GM19328 (cell line): Measurements from ENCODE around the gene RGS10.

ENCODE experiments used
- ATAC-seq: cut with Tn5 transposase; IDR thresholded peaks from one replicate; pipeline ENCODE4 v1.9.1; 2021; ENCODE audit warnings: mild to moderate bottlenecking, moderate library complexity; ENCODE audit not compliant: unreplicated experiment

The RGS10 gene

DNA sequence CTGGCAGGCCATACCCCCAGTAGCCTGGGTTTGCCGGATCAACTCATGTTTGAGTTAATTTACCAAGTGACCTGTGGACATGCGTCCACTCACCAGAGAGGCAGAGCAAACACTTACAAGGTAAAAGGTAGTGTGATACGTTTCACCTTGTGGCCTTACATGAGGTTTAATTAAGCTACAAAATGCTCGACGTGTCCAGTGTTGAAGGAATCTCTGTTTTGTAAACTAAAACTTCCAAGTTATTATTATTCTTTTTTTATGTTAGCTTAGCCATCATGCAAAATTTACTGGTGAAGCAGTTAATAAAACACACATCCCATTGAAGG is 42.9 kb downstream of the RGS10 start:
- no peak for ATAC-seq

DNA sequence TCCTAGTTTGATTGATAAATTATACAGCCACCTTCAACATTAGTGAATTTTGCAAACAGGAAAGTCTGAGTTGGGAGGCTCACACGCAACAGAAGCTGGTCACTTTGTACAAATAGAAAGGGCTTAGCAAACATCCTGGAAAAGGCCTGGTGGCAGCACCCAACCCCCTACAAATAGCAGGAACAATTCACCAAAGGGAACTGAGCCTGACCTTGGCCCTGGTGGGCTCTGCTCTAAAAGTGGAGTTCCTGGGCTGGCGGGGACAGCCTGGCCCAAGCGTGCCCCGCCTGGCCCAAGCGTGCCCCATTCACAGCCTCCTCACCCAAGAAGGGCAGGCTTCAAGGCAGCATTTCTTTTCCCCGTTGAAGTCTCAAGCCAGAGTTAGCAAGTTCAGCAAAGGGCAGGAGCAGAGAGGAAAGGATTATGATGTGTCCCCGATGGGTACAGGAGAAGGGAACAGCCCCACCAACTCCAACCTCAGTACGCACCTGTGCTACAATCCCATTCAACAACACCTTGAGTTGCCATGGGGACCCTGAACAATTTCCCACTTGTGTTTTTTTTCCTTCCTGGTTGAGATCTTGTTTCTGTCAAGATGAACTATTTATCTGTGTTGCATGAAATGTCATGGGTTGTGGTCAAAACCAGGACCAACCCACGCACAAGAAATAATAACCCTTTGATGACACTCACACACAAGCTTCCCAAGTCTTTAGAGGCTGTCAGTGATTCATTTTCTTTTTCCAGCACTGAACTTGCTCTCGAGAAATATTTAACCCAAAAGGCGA is 43.4 kb downstream of the RGS10 start:
- no peak for ATAC-seq

DNA sequence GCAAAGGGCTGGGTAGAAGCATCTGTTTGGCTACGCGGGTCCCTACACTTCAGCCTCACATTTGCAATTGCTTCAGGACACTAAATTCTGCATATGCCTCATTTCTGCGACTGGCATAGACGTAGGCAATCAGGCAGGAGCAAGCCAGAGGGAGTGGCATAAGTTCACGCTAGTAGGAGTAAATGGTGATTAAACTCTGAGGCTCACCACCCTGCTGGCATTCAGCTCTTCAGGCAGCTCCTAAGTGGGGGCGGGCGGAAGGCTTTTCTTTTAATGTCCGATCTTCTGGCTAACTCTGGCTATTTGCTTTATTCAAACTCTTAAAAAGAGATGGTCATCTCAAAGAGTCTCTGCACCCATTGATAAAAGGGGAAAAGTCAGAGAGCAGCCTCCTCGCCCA is 45.3 kb downstream of the RGS10 start:
- no peak for ATAC-seq

DNA sequence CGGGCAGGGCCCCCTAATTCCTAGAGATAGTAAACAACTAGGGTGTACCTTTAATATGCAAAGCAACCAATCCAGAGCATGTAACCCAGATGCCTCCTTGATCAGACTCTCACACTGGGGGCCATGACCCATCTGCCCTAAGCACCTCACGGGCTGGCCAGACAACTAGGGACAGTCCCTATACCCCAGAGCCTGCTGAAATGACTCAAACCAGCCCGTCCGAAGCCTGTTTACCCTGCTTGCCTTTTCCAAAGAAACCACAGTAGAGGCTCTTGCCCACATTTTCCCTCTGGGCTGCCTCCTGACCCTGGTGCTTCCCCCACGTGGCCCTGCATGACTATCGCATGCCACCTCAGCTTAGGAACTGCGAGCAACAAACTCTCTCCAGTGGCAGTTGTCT is 46.2 kb downstream of the RGS10 start:
- ATAC-seq: peak; percentile 77

DNA sequence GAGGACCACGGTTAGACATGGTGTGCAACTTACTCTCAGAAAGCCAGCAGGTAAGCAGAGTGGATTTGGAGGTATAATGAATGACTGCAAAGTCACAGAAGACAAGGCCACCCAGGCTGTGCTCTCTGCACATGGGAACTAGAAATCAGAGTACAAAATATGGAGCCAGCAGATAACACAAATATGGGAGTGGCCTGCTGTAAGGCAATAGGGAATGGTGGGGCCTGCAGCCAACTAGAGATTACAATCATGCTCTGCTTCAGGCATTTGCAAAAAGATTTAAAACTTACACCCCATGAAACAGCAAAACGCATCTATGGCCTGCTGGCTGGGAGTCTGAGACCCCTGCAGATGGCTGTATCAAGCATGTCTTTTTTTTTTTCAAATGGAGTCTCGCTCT is 47.0 kb downstream of the RGS10 start:
- no peak for ATAC-seq

DNA sequence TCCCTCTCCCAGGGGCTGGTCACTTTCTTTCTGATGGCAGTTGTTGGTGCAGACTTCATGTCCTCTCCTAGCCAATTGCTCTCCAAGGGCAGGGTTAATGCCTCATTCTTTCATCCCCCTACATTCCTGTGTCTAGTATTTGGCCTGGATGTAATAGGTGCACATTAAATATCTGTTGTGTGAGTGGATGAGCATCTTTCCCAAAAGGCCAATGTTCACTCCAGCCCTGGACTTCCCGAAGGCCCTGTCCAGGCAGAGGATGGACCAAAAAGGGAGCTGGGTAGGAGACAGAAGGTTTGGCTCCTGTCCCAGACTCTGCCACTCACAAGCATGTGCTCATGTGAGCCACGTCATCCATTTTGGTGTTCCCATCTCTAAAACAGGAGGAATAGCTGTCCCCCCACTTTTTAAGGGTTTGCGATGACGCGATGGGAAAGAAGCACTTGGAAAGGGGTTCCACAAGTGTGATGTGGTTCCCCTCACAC is 47.5 kb downstream of the RGS10 start:
- no peak for ATAC-seq

DNA sequence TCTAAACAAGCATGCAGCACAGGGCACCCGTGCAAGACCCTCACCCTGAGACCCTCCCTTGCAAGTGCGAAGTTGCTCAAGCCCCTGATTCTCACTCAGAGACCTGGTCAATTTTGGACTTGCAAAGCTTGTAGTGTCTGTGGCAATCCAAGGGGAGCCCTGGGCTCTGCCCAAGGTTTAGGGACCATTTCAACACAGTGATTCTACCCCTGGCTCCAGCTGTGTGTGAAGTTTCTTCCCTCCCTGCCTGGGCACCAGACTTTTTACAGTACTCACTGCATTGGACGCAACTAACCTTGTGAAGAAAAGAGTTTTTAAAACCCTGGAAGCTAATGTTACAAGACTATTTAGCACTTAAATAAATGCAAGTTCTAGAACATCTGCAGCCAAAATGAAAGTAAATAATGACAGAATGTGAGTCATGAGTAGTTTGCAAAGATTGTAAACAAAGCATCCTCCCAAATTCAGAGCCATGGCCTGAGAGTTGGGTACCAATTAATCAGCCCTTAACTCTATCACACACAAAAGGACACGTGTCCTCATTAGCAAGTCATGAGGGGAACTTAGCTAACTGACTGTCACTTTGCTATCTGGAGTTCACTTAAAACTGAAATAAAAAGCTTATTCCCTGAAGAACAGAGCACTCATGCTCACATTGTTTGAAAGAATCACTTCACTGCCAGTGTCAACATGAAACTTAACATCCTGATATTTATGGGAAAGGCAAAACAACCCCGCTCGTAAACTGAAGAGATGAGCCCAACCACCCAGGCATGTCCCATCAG is 48.1 kb downstream of the RGS10 start:
- no peak for ATAC-seq

DNA sequence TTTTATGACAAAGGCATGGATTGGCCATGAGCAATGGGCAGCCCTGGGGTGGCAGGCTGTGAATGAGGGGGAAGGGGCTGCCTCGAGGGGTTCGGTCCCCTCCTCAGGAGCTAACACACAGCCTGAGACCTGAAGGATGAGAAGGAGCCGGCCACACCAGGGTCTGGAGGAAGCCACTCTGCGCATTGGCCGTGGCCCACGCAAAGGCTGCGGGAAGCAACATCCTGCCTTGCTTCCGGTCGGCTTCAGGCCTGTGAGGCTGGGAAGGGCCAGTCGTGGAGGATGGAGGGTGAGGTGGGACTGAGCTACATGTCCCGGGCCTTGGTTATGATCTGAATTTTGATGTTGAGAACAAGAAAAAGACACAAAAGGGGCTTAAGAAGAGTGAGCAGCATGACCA is 49.4 kb downstream of the RGS10 start:
- no peak for ATAC-seq

DNA sequence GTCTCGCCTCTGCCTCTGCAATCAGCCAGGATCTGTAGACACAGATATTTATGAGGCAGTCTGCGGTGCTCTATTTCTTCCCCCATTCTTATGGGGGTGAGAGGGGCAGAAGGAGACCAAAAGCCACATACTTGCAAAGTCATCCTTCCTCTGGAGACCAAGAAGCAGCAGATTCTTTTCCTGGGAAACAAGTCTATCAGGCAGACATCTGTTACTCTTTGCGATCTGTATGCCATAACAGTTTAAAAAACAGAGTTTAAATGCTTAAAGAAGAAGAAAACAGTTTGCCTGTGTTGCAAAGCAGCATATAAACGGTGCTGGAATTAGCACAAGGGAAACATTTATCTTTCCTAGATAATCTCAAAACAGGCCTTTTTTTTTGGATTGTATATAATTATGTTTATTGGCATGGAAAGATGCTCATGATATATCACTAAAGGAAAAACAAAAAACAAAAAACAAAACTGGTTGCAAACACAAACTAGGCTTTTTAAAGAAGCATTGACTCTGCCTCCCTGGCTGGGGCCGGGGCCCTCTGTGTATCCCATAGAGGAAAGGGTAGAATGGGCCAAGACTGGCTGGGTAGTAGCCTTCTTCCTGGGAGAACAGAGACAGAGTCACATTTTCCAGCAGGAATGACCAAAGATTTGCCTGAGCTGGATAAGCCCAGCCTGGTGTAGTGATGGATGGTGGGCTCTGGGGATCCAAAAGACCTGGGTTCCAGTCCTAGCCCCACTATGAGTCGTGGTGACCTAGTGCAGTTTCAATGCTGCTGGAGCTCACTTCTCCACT is 50.4 kb downstream of the RGS10 start:
- ATAC-seq: no peak

DNA sequence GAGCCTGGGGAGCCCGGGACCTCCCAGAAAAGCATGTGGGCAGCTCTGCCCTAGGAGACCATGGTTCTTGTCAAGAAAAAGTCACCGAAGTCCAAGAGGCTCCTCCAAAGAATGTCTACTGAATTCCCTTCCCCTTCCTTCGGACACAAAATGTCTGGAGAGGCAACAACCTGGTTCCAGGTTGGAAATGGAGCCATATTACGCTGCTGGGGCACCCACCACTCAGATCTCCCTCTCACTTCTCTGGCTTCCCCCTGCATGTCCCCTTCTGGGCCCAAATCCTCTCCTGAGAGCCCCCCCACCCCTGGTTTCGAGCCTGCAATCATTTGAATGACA is 52.6 kb downstream of the RGS10 start:
- ATAC-seq: no peak

DNA sequence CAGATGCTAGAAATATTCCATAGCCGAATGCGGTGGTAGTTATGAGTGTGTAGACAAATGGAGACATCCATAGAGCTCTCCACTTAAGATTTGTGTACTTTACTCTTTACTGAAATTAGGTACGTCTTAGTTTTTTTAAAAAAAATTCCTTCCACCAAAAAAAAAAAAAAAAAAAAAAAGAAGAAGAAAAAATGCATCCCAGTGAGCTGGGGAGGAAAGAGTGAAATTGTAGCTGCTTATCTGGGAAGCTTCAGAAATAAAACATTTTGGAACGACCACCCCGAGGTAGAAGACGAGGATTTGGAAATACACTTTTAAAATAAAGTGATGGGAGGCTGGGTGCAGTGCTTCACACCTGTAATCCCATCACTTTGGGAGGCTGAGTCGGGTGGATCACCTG is 53.8 kb downstream of the RGS10 start:
- no peak for ATAC-seq

DNA sequence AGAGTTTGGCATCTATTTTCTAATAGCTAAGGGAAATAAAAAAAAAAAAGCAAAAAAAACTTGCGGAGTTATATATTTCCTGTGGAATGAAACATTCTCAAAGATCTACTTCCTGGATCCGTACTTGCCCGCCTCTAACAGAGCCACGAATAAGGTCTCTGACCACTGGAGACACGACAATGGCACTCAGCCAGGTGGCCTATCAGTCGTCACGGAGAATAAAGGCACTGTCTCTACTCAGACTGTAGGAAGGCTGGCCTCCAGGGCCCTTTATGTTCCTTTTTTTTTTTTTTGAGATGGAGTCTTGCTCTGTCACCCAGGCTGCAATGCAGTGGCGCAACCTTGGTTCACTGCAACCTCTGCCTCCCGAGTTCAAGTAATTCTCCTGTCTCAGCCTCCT is 58.7 kb downstream of the RGS10 start:
- no peak for ATAC-seq

DNA sequence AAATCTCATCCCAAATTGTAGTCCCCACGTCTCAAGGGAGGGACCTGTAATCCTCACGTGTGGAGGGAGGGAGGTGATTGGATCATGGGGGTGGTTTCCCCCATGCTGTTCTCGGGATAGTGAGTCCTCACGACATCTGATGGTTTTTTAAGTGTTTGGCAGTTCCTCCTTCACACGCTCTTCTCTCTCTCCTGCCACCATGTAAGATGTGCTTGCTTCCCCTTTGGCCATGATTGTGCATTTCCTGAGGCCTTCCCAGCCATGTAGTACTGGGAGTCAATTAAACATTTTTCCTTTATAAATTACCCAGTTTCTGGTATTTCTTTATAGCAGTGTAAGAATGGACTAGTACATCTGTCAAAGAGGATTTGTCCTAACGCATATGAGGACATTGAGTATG is 59.5 kb downstream of the RGS10 start:
- no peak for ATAC-seq

DNA sequence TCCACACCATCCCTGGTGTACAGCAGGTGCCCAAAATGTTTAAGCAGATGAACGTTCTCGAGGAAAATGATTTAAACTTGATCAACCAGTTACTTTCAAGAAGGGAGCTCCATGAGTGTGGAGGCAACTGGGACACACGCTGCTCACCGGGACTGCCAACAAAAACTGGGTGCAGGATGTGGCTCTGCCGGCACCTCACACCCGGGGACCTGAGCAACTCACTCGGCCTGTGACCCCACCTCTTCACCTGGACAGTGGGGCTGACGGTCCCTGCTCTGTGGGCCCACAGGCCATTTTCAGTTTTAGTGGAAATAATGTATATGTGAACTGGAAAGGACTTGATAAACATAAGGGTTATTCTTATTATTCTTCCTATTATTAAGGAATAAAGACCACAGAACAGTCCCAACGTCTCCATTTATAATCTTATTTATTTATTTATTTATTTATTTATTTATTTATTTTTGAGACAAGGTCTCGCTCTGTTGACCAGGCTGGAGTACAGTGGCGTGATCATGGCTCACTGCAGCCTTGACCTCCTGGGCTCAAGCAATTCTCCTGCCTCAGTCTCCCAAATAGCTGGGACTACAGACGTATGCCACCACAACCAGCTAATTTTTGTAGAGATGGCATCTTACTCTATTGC is 60.6 kb downstream of the RGS10 start:
- no peak for ATAC-seq

DNA sequence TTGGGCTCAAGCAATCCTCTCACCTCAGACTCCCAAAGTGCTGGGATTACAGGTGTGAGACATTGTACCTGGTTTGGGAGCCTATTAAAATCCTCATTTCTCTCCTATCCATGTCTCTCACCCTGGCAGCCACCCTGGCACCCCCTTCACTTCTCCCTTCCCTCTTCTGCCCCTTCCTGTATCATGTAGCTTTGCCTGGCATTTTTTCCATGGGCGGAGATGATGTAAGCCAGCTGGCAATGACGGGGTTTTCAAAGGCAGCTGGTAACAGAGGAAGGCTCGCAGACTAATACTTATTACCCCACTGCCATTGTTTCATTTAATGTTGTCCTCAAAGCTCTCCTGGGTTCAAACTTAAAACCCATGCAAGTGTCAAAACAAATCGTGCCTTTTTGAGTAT is 61.9 kb downstream of the RGS10 start:
- no peak for ATAC-seq

DNA sequence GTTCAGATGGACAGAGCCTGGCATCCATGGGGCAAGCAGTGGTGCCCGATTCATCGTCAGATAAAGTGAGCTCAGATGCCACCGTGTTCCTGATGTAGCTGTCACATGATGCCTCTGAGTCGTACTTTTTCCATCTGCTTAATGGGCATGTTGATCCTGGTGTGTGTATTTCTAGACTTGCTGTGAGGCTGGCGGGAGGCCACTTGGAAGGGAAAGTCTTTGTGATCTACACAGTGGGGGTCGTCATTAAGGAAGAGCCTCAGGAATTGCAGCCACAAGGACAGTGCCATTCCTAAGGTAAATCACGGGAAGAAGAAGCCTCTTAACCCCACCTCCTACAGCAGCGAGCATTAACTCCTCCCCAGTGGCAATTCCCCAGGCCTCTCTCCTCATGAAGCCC is 63.0 kb downstream of the RGS10 start:
- no peak for ATAC-seq

DNA sequence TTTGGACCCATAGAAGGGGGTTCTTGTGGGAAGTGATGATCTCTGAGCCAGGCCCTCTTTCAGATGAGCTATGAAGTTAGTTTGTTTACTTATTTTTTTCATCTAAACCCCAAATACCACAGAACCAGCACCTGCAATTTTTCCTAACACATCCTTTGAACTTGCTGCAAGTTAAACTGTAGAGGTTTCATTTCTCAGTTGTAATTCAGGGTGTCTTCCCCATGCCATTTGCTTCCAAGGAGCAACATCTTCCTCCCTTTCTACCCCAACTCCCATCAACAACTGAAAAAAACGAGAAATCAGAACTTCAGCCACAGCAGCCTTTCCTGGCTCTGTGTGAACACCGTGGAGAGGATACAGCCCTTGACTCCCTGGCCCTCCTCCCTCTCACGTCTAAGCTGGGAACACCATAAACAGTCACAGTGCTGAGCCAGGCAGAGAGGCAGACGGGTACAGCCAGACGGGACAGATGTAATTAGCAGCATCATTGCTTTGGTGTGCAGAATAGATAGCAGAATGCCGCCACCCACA is 63.6 kb downstream of the RGS10 start:
- ATAC-seq: no peak

DNA sequence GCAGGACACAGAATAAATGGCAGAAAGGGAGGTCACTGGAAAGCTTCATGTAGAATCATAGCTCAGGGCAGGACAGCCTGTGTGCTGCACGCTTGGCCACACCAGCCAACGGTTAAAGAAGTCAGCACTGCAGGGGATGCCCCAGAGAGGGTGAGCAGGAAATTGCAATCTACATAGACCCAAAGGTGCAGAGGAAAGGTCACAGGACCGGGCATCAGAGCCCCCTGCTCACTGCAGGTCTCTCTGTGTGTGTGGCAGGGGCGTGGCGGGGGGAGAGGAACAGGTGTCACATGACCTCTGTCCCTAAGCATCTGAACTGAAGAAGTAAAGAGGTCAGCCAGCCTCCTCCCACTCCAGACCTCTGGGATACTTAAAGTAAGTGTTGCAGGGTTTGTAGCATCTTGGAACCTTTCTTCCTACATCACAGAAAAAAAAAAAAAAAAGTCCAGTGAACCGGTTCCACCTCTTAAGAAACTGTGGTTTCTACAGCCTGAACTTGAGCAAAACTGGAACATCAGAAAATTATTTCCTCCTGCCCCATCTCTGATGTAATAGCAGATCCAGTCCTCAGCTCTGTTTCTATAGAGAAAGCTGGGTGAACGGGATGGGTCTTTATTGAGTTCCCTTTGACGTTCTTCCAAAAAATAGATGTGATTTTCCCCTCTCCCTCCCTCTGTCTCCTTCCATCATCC is 64.3 kb downstream of the RGS10 start:
- ATAC-seq: peak; percentile 77

DNA sequence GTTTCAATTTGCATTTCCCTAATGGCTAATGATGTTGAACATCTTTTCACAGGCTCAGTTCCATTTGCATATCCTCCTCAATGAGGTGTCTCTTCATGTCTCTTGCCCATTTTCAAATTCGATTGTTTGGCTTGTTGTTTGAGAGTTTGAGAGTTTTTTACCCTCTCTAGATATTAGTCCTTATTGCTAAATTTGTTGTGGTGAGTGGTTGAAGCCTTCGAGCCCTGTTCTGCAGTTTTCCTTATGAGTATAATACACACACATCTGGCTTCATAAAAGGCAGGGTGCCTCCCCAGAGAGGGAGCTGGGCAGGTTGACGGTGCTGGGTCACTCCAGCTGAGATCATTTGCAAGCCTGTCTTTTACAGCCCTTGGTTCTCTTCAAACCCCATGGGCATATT is 65.1 kb downstream of the RGS10 start:
- peak; percentile 43 for ATAC-seq

DNA sequence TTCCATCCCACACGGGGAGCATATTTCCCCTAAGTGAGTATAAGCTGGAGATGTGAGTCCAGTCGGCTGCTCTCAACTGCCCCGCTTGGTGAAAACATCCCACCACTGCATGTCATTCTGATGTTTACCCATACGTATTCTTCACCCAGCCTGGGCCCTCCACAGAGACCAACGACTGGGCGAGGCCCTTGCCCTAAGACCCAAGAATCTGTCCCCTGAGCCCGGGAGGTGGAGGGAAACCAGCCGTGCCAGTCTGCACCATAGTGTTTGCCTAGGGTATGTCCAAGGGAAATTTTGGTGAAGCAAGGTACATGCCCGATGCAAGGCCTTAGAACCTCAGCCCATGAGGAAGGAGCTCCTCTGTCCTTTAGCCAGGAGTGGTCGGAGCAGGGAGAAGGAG is 67.9 kb downstream of the RGS10 start:
- ATAC-seq: no peak
